GM10248 (cell line): Measurements from ENCODE around the gene GRM4.

Experiments
- CTCF ChIA-PET: fragments of 300-600 bp; sonication (Branson Sonifier 250); formaldehyde crosslinking; extraction: SDS; loops from one replicate; lab custom pipeline; 2021; ENCODE audit warnings: antibody characterized with exemption; lab: Yijun Ruan, JAX
- POLR2A ChIA-PET: fragments of 350-650 bp; sonication (Branson Sonifier 250); formaldehyde crosslinking; extraction: SDS; loops from one replicate; lab custom pipeline; 2020; ENCODE audit warnings: antibody characterized with exemption; lab: Yijun Ruan, JAX
- DNase-seq: peaks from one replicate; pipeline ENCODE4 v3.0.0; 2012; ENCODE audit errors: extremely low spot score
- TF ChIP-seq, protein P1 (sequence below): IDR thresholded peaks from 2 replicates; pipeline ENCODE4 v1.5.1; 2012; ENCODE audit warnings: mild to moderate bottlenecking, low read depth; ENCODE audit errors: extremely low read depth, missing control alignments, control extremely low read depth

Gene GRM4

DNA sequence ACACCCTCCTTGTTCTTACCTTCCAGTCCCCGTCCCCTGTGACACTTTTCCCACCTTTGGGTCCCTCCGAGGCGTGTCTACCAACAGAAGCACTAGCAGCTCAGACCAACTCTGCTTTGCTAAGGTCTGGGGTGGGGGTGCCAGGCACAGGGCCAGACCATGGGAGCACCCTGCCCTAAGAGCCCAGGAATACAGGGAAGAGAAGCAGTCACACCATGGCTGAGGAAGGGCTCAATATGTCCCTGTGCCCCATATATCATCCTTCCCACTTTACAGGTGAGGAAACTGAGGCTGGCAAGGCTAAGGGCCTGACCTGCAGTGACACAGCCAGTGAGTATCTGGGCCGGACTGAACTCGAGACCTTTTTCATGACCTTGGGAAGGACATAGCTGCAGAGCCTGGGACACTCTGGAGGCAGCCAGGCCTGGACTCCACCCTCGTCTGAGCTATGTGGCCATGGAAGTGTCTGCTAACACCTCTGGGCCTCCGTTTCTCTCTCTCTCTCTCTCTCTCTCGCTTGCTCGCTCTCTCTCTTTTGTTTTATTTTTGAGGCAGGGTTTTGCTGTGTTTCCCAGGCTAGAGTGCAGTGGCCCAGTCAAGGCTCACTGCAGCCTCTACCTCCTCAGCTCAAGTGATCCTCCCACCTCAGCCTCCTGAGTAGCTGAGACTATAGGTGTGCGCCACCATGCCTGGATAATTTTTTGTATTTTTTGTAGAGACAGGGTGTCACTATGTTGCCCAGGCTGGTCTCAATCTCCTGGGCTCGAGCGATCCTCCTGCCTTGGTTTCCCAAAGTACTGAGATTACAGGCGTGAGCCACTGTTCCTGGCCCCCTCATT is 156.7 kb downstream of the GRM4 start:
- ChIA-PET CTCF (no interaction called here), POLR2A (no interaction called here)
- DNase-seq = no peak
- TF ChIP-seq, protein P1, sequence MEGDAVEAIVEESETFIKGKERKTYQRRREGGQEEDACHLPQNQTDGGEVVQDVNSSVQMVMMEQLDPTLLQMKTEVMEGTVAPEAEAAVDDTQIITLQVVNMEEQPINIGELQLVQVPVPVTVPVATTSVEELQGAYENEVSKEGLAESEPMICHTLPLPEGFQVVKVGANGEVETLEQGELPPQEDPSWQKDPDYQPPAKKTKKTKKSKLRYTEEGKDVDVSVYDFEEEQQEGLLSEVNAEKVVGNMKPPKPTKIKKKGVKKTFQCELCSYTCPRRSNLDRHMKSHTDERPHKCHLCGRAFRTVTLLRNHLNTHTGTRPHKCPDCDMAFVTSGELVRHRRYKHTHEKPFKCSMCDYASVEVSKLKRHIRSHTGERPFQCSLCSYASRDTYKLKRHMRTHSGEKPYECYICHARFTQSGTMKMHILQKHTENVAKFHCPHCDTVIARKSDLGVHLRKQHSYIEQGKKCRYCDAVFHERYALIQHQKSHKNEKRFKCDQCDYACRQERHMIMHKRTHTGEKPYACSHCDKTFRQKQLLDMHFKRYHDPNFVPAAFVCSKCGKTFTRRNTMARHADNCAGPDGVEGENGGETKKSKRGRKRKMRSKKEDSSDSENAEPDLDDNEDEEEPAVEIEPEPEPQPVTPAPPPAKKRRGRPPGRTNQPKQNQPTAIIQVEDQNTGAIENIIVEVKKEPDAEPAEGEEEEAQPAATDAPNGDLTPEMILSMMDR = no peak

DNA sequence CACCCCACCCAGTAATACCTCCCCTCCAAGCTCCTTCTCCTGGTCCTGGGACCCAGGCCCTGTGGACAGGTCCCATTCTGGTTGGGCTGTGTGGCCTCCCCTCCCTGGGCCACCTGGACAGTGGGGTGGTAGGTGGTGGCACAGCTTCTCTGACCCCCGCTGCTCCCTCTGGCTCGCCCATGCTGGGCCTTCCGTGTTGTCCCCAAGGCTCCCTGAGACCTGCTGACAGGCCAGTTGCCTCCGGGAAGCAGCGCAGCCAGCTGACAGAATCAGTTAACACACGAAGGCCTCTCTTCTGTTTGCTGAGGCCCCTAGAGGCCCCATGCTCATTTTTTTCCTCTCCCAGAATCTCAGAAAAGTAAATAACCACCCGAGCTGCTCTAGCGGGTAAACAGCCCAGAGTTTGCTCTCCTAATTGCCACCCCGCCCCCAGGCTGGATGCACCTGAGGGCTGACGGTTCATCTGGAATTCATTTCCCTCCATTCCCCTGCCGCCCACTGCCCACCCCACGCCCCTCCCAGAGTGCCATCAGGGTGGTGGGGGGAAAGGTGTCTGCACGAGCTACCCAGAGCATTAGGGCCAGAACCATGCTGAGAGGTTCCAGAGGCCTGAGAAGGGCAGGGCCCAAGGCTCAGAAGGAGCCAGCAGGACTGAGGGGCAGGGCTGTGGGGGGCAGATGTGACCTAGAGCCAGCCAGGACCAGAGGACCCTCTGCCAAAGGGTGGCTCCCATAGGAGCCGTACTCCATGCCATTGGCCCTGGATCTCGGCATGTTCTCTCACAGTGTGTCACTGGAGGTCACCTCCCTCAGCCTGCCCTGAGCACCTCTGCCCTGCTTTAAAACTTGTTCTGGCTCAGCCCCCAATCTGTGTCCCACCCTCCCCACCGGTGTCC is 157.5 kb downstream of the GRM4 start:
- DNase-seq = no peak
- POLR2A ChIA-PET = no interaction called here
- TF ChIP-seq, protein P1 = no peak
- CTCF ChIA-PET = no interaction called here

DNA sequence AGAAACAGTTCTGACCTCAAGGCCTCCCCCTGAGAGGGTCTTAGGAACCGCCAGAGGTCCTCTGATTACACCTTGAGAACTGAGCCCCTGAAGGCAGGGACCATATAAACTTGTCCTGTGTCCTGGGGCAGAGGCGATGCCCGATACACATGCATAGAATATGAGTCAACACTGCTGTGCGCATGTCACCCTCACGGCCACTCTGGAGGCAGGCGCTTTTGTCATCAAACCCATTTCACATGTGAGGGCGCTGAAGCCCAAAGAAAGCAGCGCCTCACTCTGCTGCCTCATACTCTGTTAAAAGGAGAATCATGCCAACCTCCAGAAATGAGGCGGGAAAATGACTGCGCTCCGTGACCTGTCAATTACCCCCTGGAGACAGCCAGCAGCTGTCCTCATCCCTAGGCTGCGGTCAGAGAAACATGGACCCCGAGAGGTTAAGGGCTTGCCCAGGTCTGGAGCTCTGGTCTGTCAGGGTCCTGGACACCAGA is 158.3 kb downstream of the GRM4 start:
- no peak for DNase-seq
- ChIA-PET POLR2A (no interaction called here), CTCF (no interaction called here)
- TF ChIP-seq, protein P1 = no peak

DNA sequence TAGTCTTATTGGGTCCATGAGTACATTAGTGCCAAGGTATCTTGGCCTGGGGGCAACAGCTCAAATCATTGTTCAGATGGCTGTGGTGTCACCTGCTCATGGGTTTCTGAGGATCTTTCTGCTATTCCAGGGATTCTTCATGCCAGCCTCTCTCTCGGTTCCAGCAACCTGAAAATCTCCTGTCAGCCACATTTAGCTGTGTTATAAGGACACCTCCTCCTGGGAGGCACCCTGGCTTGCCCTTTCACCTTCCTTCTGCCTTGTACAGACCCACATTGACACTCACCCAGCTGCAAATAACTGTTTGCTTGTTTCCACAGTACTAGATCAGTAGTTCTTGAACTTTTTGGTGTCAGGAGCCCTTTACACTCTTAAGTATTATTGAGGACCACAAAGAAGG is 159.9 kb downstream of the GRM4 start:
- POLR2A ChIA-PET = no interaction called here
- TF ChIP-seq, protein P1 = no peak
- no peak for DNase-seq
- CTCF ChIA-PET = no interaction called here

DNA sequence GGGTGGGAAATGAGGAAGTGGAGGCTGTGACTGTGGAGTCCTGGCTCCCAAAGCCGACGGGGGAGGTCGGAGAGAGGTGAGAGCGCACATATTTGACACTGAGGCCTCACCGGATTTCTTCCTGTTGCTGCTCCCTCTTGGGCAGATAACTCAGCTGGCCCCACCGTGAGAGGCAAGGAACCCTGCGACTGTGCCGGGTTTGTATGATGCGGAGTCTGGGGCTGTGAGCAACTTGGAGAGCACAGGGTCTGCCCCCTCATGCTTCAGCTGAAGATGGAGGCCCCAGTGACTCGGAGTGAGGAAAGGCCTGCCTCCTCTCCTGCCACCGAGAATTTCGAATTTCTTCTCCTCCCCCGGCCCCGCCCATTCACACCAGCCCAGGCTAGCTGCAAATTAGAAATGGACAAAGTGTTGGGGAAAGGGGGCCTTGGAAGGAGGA is 160.6 kb downstream of the GRM4 start:
- ChIA-PET POLR2A (no interaction called here), CTCF (no interaction called here)
- TF ChIP-seq, protein P1 = no peak
- DNase-seq = no peak
